Measurements from ENCODE around the gene MMS19.

MMS19 gene

GRCh38 chr10:97542169-97543024 is 44.2 kb upstream of the MMS19 start:
- TF ChIP-seq CTCF (conservative IDR thresholded peaks at IDR 0.05; ENCODE audit: low read depth): no peak
- peak; percentile 94 for DNase-seq (ENCODE audit: low spot score)
- CTCF ChIA-PET: interaction anchor here (0.7 to 2.2 kb wide), 4 partner anchors 12 to 78 kb away, joined by 3 to 7 read pairs (median 4); no protein-coding TSS in a partner anchor
- POLR2A ChIA-PET (ENCODE audit: low non-redundant PET): interaction anchor here (0.5 to 0.6 kb wide), 4 partner anchors 10 to 194 kb away, joined by 3 to 4 read pairs (median 3); partner anchors contain the start of gene ZFYVE27
- peak overlapping the region; percentile 98 for H3K27ac ChIP-seq

- ChIA-PET POLR2A (ENCODE audit: low non-redundant PET) (interaction anchor here (0.6 kb wide), 1 partner anchor 1298 kb away, joined by 4 read pairs; no protein-coding TSS in a partner anchor), CTCF (interaction anchor here (0.5 to 1.3 kb wide), 4 partner anchors 11 to 77 kb away, joined by 3 to 9 read pairs (median 4); no protein-coding TSS in a partner anchor)
- peak overlapping the region; percentile 98 for H3K27ac ChIP-seq
- no peak for TF ChIP-seq CTCF (conservative IDR thresholded peaks at IDR 0.05; ENCODE audit: low read depth)
- no peak for DNase-seq (ENCODE audit: low spot score)
Measured at GRCh38 chr10:97540669-97541500, 42.7 kb upstream of the MMS19 start.

- POLR2A ChIA-PET (ENCODE audit: low non-redundant PET): interaction anchor here (0.6 kb wide), 1 partner anchor 41 kb away, joined by 6 read pairs; the partner anchor contains the start of gene UBTD1
- DNase-seq (ENCODE audit: low spot score): no peak
- CTCF ChIA-PET: interaction anchor here (0.5 to 1.3 kb wide), 6 partner anchors 14 to 188 kb away, joined by 3 to 4 read pairs (median 3); no protein-coding TSS in a partner anchor
- TF ChIP-seq CTCF (conservative IDR thresholded peaks at IDR 0.05; ENCODE audit: low read depth): no peak
- peak overlapping the region; percentile 98 for H3K27ac ChIP-seq
Measured at GRCh38 chr10:97539523-97540200, 41.4 kb upstream of the MMS19 start.

- no peak for TF ChIP-seq CTCF (conservative IDR thresholded peaks at IDR 0.05; ENCODE audit: low read depth)
- peak overlapping the region; percentile 98 for H3K27ac ChIP-seq
- ChIA-PET CTCF (interaction anchor here (0.6 to 0.9 kb wide), 3 partner anchors 15 to 74 kb away, joined by 3 to 6 read pairs (median 3); no protein-coding TSS in a partner anchor), POLR2A (ENCODE audit: low non-redundant PET) (interaction anchor here (0.6 kb wide), 1 partner anchor 40 kb away, joined by 6 read pairs; the partner anchor contains the start of gene UBTD1)
- DNase-seq (ENCODE audit: low spot score): no peak
Measured at GRCh38 chr10:97538839-97539238, 40.6 kb upstream of the MMS19 start.

- ChIA-PET CTCF (interaction anchor here (0.6 to 0.8 kb wide), 2 partner anchors 16 to 70 kb away, joined by 3 to 6 read pairs; no protein-coding TSS in a partner anchor), POLR2A (ENCODE audit: low non-redundant PET) (interaction anchor here (0.7 kb wide), 1 partner anchor 41 kb away, joined by 3 read pairs; no protein-coding TSS in a partner anchor)
- peak overlapping the region; percentile 98 for H3K27ac ChIP-seq
- no peak for TF ChIP-seq CTCF (conservative IDR thresholded peaks at IDR 0.05; ENCODE audit: low read depth)
- no peak for DNase-seq (ENCODE audit: low spot score)
Measured at GRCh38 chr10:97538411-97538810, 40.2 kb upstream of the MMS19 start.
